Upper lobe of left lung (tissue), 4 donors: ENCODE data around the gene INHBE.

Source experiments
- CTCF ChIP-seq, 6 experiments: fragments of 450-650 bp in 4 of 6; fragments of 200-600 bp in 2 of 6; sonication (generic) in 2 of 6; IDR thresholded peaks; one replicate each; pipeline ENCODE4 v1.5.1; 2016 to 2019; ENCODE audit warnings: antibody characterized with exemption in 6 of 6
- POLR2A ChIP-seq, 4 donors: fragments of 450-650 bp; IDR thresholded peaks; one replicate each; pipeline ENCODE4 v1.5.1; 2016 to 2017; ENCODE audit warnings: antibody characterized with exemption in 4 of 4, mild to moderate bottlenecking in 2 of 4

- TF ChIP-seq CTCF (IDR thresholded peaks at IDR 0.05) (no peak), POLR2A (IDR thresholded peaks at IDR 0.05) (no peak)
These were observed 20.4 kb upstream of the INHBE start, which contains the start of gene INHBC for GRCh38 chr12:57434517-57435223.
